ENCODE measurements around the gene LIMS3.
"Not testable (repeated sequence)": the region's sequence is repeated elsewhere in the genome, so short reads cannot be mapped to it uniquely, and the experiment has no call there.

LIMS3 gene

DNA sequence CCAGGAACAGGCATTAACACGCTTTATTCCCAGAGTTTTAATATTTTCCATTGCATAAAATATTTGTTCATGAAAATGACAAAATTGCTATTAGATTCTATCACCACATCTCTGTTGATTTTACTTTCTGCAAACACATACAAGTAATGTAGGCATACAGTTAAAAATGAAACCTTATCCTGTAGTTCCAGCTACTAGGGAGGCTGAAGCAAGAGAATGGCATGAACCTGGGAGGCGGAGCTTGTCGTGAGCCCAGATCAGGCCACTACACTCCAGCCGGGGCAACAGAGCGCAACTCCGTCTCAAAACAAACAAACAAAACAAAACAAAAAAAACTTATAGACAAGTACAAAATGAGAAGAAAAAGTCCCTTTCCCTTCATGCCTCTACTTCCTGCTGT, 38.0 kb downstream of the LIMS3 start:
- not testable (repeated sequence) for H3K27ac ChIP-seq (ENCODE audit: low read length); H3K27me3 ChIP-seq (ENCODE audit: low read depth, low read length); H3K4me3 ChIP-seq (ENCODE audit: low read depth in 1 of 2, low read length in 2 of 2); H3K4me1 ChIP-seq (ENCODE audit: control insufficient read depth in 1 of 2, insufficient read depth in 2 of 2, low read length in 2 of 2); H3K36me3 ChIP-seq (ENCODE audit: control insufficient read depth in 1 of 2, insufficient read depth in 2 of 2, low read length in 2 of 2); H3K9me3 ChIP-seq (ENCODE audit: control insufficient read depth in 1 of 2, low read length in 2 of 2)

DNA sequence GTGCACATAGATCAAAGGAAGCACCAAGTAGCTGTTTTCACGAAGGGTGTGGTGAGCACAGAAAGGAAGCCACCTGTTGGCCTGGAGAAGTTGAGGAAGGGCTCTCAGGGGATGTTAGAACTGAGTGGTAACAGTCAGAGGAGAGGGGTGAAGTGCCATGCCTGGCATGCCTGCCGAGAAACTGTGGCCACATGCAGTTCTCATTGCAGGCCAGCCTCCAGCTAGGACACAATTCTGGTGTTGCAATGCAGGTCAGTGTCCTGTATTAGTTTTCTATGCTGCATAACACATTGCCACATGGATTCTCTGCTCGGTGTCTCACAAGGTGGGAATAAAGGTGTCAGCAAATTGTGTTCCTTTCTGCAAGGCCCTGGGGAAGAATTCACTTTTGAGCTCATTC, 46.9 kb downstream of the LIMS3 start:
- H3K9me3 ChIP-seq (ENCODE audit: control insufficient read depth in 1 of 2, low read length in 2 of 2); H3K27ac ChIP-seq (ENCODE audit: low read length); H3K4me3 ChIP-seq (ENCODE audit: low read depth in 1 of 2, low read length in 2 of 2); H3K4me1 ChIP-seq (ENCODE audit: control insufficient read depth in 1 of 2, insufficient read depth in 2 of 2, low read length in 2 of 2); H3K27me3 ChIP-seq (ENCODE audit: low read depth, low read length); H3K36me3 ChIP-seq (ENCODE audit: control insufficient read depth in 1 of 2, insufficient read depth in 2 of 2, low read length in 2 of 2): not testable (repeated sequence)

DNA sequence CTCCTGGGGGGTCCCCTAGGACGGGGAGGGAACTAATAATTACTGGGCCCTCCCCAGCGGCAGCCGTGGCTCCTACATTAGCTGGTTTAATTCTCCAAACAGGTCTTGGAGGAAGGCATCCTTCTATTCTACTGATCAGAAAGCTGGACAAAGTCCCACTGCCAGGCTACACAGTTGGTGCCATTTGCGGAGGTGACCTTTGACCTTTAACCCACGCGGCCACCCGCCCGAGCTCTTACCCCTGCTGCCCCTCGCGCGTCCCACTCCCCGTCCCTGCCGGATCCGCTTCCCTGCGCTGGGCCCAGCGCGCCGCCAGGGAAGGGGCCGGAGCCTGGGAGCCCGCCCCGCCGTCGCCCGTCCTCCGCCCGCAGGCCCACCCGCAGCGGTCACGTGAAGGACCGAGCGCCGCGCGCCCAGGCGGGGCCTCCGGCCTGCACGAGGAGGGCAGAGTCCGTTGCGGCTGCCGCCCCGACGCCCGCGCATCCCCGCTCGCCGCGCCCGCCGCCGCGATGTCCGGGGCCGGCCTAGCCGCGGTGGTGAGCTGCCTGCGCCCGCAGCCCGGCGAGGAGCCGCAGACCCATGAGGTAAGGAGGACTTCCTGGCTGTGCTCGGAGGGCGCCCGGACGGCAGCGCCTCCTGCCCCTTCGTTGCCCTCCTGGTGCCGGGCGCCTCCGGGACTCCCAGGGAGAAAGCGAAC, 48.9 kb downstream of the LIMS3 start:
- H3K4me3 ChIP-seq (ENCODE audit: low read depth in 1 of 2, low read length in 2 of 2); H3K9me3 ChIP-seq (ENCODE audit: control insufficient read depth in 1 of 2, low read length in 2 of 2); H3K27ac ChIP-seq (ENCODE audit: low read length); H3K36me3 ChIP-seq (ENCODE audit: control insufficient read depth in 1 of 2, insufficient read depth in 2 of 2, low read length in 2 of 2); H3K4me1 ChIP-seq (ENCODE audit: control insufficient read depth in 1 of 2, insufficient read depth in 2 of 2, low read length in 2 of 2); H3K27me3 ChIP-seq (ENCODE audit: low read depth, low read length): not testable (repeated sequence)

DNA sequence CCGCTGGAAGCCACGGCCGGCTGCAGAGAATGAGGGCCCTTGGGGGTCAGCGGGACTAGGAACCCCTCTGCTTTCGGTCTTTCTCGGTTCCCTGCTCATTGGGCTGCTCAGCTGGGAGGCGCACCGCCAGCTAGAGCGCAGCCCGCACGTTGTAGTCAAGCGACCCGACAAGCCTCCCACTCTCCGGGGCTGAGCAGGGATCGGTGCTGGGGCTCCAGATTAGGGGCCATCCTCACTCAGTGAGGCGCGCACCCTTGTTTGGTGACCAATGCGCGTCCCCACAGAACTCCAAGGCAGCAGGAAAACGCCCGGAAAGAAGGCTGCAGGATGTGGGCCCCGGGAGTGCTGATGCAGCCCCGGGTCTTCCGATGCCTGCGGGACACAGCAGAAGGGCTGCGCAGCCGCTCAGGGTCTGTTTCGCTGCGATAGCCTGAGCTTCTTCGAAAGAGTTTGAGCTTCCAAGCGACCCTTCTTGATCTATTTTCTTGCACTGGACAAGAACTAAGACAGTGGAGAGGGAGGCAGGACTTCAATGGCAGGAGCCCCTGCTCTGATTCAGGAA, 49.6 kb downstream of the LIMS3 start:
- H3K9me3 ChIP-seq (ENCODE audit: control insufficient read depth in 1 of 2, low read length in 2 of 2); H3K27me3 ChIP-seq (ENCODE audit: low read depth, low read length); H3K36me3 ChIP-seq (ENCODE audit: control insufficient read depth in 1 of 2, insufficient read depth in 2 of 2, low read length in 2 of 2); H3K27ac ChIP-seq (ENCODE audit: low read length); H3K4me1 ChIP-seq (ENCODE audit: control insufficient read depth in 1 of 2, insufficient read depth in 2 of 2, low read length in 2 of 2); H3K4me3 ChIP-seq (ENCODE audit: low read depth in 1 of 2, low read length in 2 of 2): not testable (repeated sequence)

DNA sequence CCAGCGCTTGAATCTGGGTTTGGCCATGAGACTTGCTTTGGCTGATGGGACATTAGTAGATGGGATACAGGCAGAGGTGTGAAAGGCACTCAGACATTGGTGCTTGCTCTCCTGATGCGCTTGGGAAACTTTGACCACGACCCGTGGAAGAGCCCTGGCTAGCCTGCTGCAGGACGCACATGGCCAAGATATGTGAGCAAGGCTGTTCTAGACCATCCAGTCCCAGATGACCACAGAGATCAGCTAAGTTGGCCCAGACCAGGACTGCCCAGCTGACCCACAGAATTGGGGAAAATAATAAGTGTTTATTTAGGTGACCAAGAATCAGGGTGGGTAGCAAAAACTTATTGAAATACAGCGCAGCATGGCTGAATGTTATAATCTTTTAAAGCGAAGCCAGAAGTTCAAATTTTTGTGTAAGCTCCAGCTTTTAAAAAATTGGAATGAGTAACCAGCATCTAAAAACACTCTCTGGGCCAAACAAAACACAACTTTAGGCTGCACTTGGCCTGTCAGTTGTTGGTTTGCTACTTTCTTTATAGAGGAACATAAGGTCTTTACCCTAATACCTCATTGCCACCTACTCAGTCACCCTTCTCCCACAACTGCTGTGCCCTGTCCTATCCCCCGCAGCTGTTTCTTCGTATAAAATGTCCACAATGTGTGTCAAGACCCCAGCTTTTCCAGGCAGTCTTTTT, 51.8 kb downstream of the LIMS3 start:
- H3K27ac ChIP-seq (ENCODE audit: low read length); H3K4me1 ChIP-seq (ENCODE audit: control insufficient read depth in 1 of 2, insufficient read depth in 2 of 2, low read length in 2 of 2); H3K36me3 ChIP-seq (ENCODE audit: control insufficient read depth in 1 of 2, insufficient read depth in 2 of 2, low read length in 2 of 2); H3K27me3 ChIP-seq (ENCODE audit: low read depth, low read length); H3K4me3 ChIP-seq (ENCODE audit: low read depth in 1 of 2, low read length in 2 of 2); H3K9me3 ChIP-seq (ENCODE audit: control insufficient read depth in 1 of 2, low read length in 2 of 2): not testable (repeated sequence)

DNA sequence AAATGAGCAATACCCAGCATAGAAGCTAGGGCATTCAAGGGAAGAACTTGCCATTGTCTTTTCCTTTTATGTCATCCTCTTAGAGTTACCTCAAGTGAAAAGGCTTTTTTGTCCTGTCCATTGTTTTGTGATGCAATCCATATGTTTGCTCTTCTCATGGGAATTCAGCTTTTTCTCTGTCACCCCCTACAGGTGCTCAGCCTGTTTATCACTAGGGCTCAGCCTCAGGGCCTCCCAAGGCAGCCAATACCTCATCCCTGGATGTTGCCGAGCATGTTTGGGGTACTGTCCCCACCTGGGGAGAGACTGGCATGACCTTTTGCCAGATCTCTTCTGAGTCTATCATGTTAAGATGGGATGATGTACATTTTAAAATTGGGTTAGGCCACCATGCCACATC, 65.5 kb downstream of the LIMS3 start:
- H3K4me1 ChIP-seq (ENCODE audit: control insufficient read depth in 1 of 2, insufficient read depth in 2 of 2, low read length in 2 of 2); H3K27me3 ChIP-seq (ENCODE audit: low read depth, low read length); H3K27ac ChIP-seq (ENCODE audit: low read length); H3K9me3 ChIP-seq (ENCODE audit: control insufficient read depth in 1 of 2, low read length in 2 of 2); H3K4me3 ChIP-seq (ENCODE audit: low read depth in 1 of 2, low read length in 2 of 2); H3K36me3 ChIP-seq (ENCODE audit: control insufficient read depth in 1 of 2, insufficient read depth in 2 of 2, low read length in 2 of 2): not testable (repeated sequence)

DNA sequence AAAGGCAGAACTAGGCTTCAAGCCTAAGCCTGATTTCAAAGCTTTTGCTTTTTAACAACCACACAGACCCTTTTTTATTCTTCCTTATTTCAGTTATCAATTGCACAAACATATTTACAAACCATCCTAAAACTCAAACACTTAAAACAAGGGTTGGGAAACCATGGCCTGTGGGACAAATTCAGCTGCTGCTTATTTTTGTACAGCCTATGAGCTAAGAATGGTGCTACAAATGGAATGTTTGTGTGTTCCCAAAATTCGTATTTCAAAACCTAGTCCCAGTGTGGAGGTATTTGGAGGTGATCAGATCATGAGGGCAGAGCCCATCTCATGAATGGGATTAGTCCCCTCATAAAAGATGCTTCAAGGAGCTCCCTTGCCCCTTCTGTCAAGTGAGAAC, 67.0 kb downstream of the LIMS3 start:
- H3K27me3 ChIP-seq (ENCODE audit: low read depth, low read length); H3K36me3 ChIP-seq (ENCODE audit: control insufficient read depth in 1 of 2, insufficient read depth in 2 of 2, low read length in 2 of 2); H3K4me1 ChIP-seq (ENCODE audit: control insufficient read depth in 1 of 2, insufficient read depth in 2 of 2, low read length in 2 of 2); H3K27ac ChIP-seq (ENCODE audit: low read length); H3K9me3 ChIP-seq (ENCODE audit: control insufficient read depth in 1 of 2, low read length in 2 of 2); H3K4me3 ChIP-seq (ENCODE audit: low read depth in 1 of 2, low read length in 2 of 2): not testable (repeated sequence)

DNA sequence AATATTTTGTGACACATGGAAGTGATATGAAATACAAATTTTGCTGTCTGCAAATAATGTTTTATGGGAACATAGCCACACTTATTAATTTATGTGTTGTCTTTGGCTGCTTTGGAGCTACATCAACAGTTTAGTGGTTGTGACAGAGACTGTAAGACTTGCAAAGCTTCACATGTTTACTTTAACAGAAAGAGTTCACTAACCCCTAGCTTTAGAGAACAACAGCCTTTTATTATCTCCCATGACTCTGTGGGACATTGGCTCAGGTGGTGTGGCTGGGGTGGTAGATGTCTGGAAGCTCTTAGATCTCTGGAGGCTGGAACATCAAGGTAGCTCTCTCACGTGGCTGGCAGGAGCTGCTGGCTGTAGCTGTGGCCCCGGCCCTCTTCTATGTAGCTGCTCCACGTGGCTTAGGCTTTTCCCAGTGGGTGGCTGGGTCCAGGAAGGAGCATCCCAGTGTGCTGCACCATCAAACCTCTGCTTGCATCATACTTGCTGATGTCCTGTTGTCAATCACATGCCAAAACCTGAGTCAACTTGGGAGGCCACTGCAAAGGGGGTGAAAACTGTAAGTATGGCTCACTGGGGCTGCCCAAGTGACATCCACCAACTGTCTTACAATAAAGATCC, 67.7 kb downstream of the LIMS3 start:
- not testable (repeated sequence) for H3K4me1 ChIP-seq (ENCODE audit: control insufficient read depth in 1 of 2, insufficient read depth in 2 of 2, low read length in 2 of 2); H3K27me3 ChIP-seq (ENCODE audit: low read depth, low read length); H3K27ac ChIP-seq (ENCODE audit: low read length); H3K36me3 ChIP-seq (ENCODE audit: control insufficient read depth in 1 of 2, insufficient read depth in 2 of 2, low read length in 2 of 2); H3K9me3 ChIP-seq (ENCODE audit: control insufficient read depth in 1 of 2, low read length in 2 of 2); H3K4me3 ChIP-seq (ENCODE audit: low read depth in 1 of 2, low read length in 2 of 2)

DNA sequence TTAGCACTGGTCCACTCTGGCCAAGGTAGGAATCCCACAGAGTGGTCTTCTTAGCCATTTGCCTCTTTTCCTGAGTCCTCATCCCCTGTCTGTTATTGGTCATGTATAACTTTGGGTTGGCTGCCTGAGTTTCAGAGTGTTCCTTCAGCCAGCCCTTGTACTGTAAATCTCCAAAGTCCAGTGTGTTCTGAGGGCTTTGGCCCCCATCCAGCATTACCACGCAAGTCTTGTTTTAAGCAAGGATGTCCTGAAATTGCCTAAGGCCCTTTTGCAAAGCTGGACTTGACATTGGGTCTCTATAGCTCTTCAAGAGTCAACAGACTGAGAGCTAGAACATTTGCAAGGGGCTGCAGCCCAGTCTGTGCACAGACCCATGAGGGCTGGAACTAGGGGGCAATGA, 68.4 kb downstream of the LIMS3 start:
- H3K27ac ChIP-seq (ENCODE audit: low read length); H3K4me3 ChIP-seq (ENCODE audit: low read depth in 1 of 2, low read length in 2 of 2); H3K27me3 ChIP-seq (ENCODE audit: low read depth, low read length); H3K9me3 ChIP-seq (ENCODE audit: control insufficient read depth in 1 of 2, low read length in 2 of 2); H3K4me1 ChIP-seq (ENCODE audit: control insufficient read depth in 1 of 2, insufficient read depth in 2 of 2, low read length in 2 of 2); H3K36me3 ChIP-seq (ENCODE audit: control insufficient read depth in 1 of 2, insufficient read depth in 2 of 2, low read length in 2 of 2): not testable (repeated sequence)

DNA sequence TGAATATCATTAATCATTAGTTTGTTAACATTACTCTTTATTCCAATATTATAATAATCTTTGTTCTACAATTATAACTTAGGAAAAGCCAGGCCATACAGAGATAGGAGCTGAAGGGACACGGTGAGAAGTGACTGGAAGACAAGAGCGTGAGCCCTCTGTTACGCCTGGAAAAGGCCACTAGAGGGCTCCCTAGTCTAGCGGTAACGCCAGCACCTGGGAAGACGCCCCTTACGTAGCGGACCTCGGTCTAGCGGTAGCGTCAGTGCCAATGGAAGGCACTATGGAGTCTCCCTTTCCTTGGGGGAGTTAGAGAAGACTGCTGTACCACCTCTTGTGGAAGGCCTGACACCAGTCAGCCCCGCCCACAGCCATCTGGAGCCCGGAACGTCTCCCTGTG, 71.4 kb downstream of the LIMS3 start:
- not testable (repeated sequence) for H3K27me3 ChIP-seq (ENCODE audit: low read depth, low read length); H3K4me1 ChIP-seq (ENCODE audit: control insufficient read depth in 1 of 2, insufficient read depth in 2 of 2, low read length in 2 of 2); H3K27ac ChIP-seq (ENCODE audit: low read length); H3K4me3 ChIP-seq (ENCODE audit: low read depth in 1 of 2, low read length in 2 of 2); H3K9me3 ChIP-seq (ENCODE audit: control insufficient read depth in 1 of 2, low read length in 2 of 2); H3K36me3 ChIP-seq (ENCODE audit: control insufficient read depth in 1 of 2, insufficient read depth in 2 of 2, low read length in 2 of 2)

DNA sequence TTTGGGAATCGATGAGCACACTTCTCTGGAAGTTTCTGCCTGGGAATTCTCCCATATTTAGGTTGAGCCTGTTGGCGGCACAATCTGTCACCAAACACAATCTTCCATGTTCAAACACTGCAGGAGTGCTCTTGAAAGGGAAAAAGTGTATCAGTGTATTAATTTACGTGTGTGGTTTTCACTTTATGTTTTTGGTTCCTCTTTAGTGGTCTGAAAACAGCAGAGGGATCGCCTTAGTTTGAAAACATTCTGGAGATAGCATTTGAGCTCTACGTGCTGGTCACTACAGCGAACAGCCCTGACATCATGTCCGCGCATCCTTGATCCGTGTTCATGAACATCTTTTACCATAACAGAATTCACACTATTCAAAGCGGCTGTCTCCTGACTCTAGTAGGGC, 73.2 kb downstream of the LIMS3 start:
- not testable (repeated sequence) for H3K9me3 ChIP-seq (ENCODE audit: control insufficient read depth in 1 of 2, low read length in 2 of 2); H3K4me3 ChIP-seq (ENCODE audit: low read depth in 1 of 2, low read length in 2 of 2); H3K36me3 ChIP-seq (ENCODE audit: control insufficient read depth in 1 of 2, insufficient read depth in 2 of 2, low read length in 2 of 2); H3K4me1 ChIP-seq (ENCODE audit: control insufficient read depth in 1 of 2, insufficient read depth in 2 of 2, low read length in 2 of 2); H3K27me3 ChIP-seq (ENCODE audit: low read depth, low read length); H3K27ac ChIP-seq (ENCODE audit: low read length)

Measured in muscle layer of duodenum (tissue), 2 donors.